K562 (cell line): Measurements from ENCODE around the gene KIRREL1. TPM values are rescaled to one million over a fixed set of nuclear protein-coding genes. Genes with fewer than 3 reads are reported as not detected.
A peak's percentile ranks its signal among the peaks of the same experiment; 100 is the strongest.

Source experiments
- ATAC-seq: fragments of 200-7000 bp; cut with Tn5 transposase; 3 replicates; pipeline ENCODE4 v1.9.1; 2020; ENCODE audit warnings: moderate library complexity
- Bru-seq: library from RNA; stranded (reverse); fragments of 400-500 nt; gene quantifications from one replicate; lab custom pipeline; 2021; lab: Mats Ljungman, UMichigan
- BruChase-seq, 2 experiments: library from RNA; stranded (reverse); fragments of 400-500 nt; gene quantifications; one replicate each; lab custom pipeline; 2021; lab: Mats Ljungman, UMichigan
- BruUV-seq: library from RNA; stranded (reverse); fragments of 400-500 nt; replicated peaks from 2 replicates; lab custom pipeline; 2021; lab: Mats Ljungman, UMichigan
- CTCF ChIA-PET: fragments of 300-600 bp; formaldehyde crosslinking; extraction: SDS; loops from one replicate; lab custom pipeline; 2021; ENCODE audit warnings: low intra/inter-chr PET ratio; lab: Yijun Ruan, JAX
- POLR2A ChIA-PET: fragments of 300-600, 350-650 bp; sonication (Branson Sonifier 250); formaldehyde crosslinking; extraction: SDS; loops from one replicate; lab custom pipeline; 2021; ENCODE audit warnings: antibody characterized with exemption, inconsistent platforms; lab: Yijun Ruan, JAX
- DNase-seq, 4 experiments: peaks; one replicate each; pipeline versions ENCODE4 v3.0.0 to v3.0.0-alpha.2; 2011 to 2018; ENCODE audit warnings: low spot score in 3 of 4, mixed read lengths in 3 of 4; ENCODE audit errors: extremely low read depth in 1 of 4
- FAIRE-seq: peaks from 2 replicates; lab custom pipeline; 2011; peaks lifted over from hg19 to GRCh38; lab: Jason Lieb, UNC
- H2AFZ ChIP-seq: 2 replicates; pipeline ENCODE4 v1.6.0; 2011; ENCODE audit warnings: low read depth, low read length, control low read depth, inconsistent platforms
- H3K27ac ChIP-seq: fragments of 200-600 bp; 3 replicates; pipeline ENCODE4 v1.8.0; 2011; ENCODE audit warnings: low read depth, mild to moderate bottlenecking, control low read depth, inconsistent platforms, low read length, moderate library complexity, mixed read lengths; ENCODE audit errors: extremely low read depth
- H3K27me3 ChIP-seq, 2 experiments: fragments of 300-600 bp in 1 of 2; 2 replicates in 1 of 2; 3 replicates in 1 of 2; pipeline versions ENCODE4 v1.6.0 to v1.8.0; 2011; ENCODE audit warnings: inconsistent platforms in 2 of 2, low read length in 2 of 2, mild to moderate bottlenecking in 1 of 2, mixed read lengths in 1 of 2, moderate library complexity in 1 of 2; ENCODE audit not compliant: control insufficient read depth in 2 of 2, insufficient read depth in 2 of 2
- H3K36me3 ChIP-seq: fragments of 300-600 bp; 3 replicates; pipeline ENCODE4 v1.8.0; 2011; ENCODE audit warnings: mild to moderate bottlenecking, low read length, inconsistent platforms; ENCODE audit not compliant: control insufficient read depth, insufficient read depth
- H3K4me1 ChIP-seq, 2 experiments: fragments of 200-600 bp in 1 of 2; replicated peaks in 1 of 2; 2 replicates in 1 of 2; 3 replicates in 1 of 2; pipeline versions ENCODE4 v1.5.1 to v1.8.0; 2011; ENCODE audit warnings: inconsistent platforms in 2 of 2, low read length in 2 of 2, mild to moderate bottlenecking in 1 of 2, mixed read lengths in 1 of 2, moderate library complexity in 1 of 2; ENCODE audit not compliant: control insufficient read depth in 2 of 2, insufficient read depth in 2 of 2
- H3K4me2 ChIP-seq: 2 replicates; pipeline ENCODE4 v1.6.1; 2011; ENCODE audit warnings: low read length, control low read depth, inconsistent platforms, mixed read lengths; ENCODE audit not compliant: insufficient read depth
- H3K4me3 ChIP-seq: fragments of 200-600 bp; sonication (generic), shearing (Covaris generic); 2 replicates; pipeline ENCODE4 v1.5.1; 2016; ENCODE audit warnings: control low read depth, inconsistent platforms
- H3K79me2 ChIP-seq: fragments of 200-600 bp; 3 replicates; pipeline ENCODE4 v1.8.0; 2011; ENCODE audit warnings: low read length, inconsistent platforms; ENCODE audit not compliant: control insufficient read depth, insufficient read depth
- H3K9ac ChIP-seq, 2 experiments: 2 replicates each; pipeline versions ENCODE4 v1.6.0 to v1.6.1; 2011; ENCODE audit warnings: low read depth in 2 of 2, low read length in 2 of 2, control low read depth in 1 of 2, inconsistent platforms in 1 of 2, mild to moderate bottlenecking in 1 of 2, mixed read lengths in 1 of 2; ENCODE audit not compliant: insufficient read depth in 1 of 2
- H3K9me1 ChIP-seq: one replicate; pipeline ENCODE4 v1.6.0; 2011; ENCODE audit warnings: inconsistent platforms, mild to moderate bottlenecking, low read length, moderate library complexity; ENCODE audit not compliant: control insufficient read depth, insufficient read depth
- H3K9me3 ChIP-seq: replicated peaks from 2 replicates; pipeline ENCODE4 v1.5.1; 2011; ENCODE audit warnings: low read depth, low read length, inconsistent platforms; ENCODE audit not compliant: control insufficient read depth, insufficient read depth
- H4K20me1 ChIP-seq: replicated peaks from 2 replicates; pipeline ENCODE4 v1.6.1; 2011; ENCODE audit warnings: low read length, inconsistent platforms, mixed read lengths; ENCODE audit not compliant: control insufficient read depth, insufficient read depth
- ETS1 ChIP-seq: conservative IDR thresholded peaks from 2 replicates; pipeline ENCODE4 v1.6.1; 2011; ENCODE audit warnings: low read depth, mild to moderate bottlenecking, low read length; ENCODE audit not compliant: control insufficient read depth
- LCOR ChIP-seq: sonication (generic); formaldehyde crosslinking; IDR thresholded peaks from 2 replicates; pipeline ENCODE4 v1.8.0; 2022; ENCODE audit warnings: mild to moderate bottlenecking, missing genetic modification reagents
- MTA3 ChIP-seq: fragments of 450-650 bp; formaldehyde crosslinking; IDR thresholded peaks from 2 replicates; pipeline ENCODE4 v1.6.1; 2017; ENCODE audit warnings: mild to moderate bottlenecking, borderline replicate concordance
- NFXL1 ChIP-seq: fragments of 450-650 bp; formaldehyde crosslinking; IDR thresholded peaks from 2 replicates; pipeline ENCODE4 v1.4.0; 2021; ENCODE audit warnings: mild to moderate bottlenecking
- TAF7 ChIP-seq: fragments of 450-650 bp; IDR thresholded peaks from 2 replicates; pipeline ENCODE4 v1.6.1; 2016; ENCODE audit warnings: missing genetic modification characterization, missing compliant biosample characterization
- TCF7 ChIP-seq: sonication (generic); IDR thresholded peaks from 2 replicates; pipeline ENCODE4 v1.6.1; 2016; ENCODE audit warnings: antibody characterized with exemption, borderline replicate concordance
- TEAD4 ChIP-seq, 2 experiments: sonication (generic) in 1 of 2; formaldehyde crosslinking in 1 of 2; IDR thresholded peaks; 2 replicates each; pipeline versions ENCODE4 v1.6.1 to v1.8.0; 2012 to 2022; ENCODE audit warnings: borderline replicate concordance in 1 of 2, inconsistent platforms in 1 of 2, low read length in 1 of 2, mild to moderate bottlenecking in 1 of 2, missing genetic modification reagents in 1 of 2
- TFAM ChIP-seq: fragments of 250-450 bp; sonication (Bioruptor Pico); conservative IDR thresholded peaks from 2 replicates; pipeline ENCODE4 v1.5.0; 2021; ENCODE audit warnings: mild to moderate bottlenecking, moderate library complexity
- ZNF165 ChIP-seq: fragments of 250-450 bp; sonication (Bioruptor Pico); IDR thresholded peaks from 2 replicates; pipeline ENCODE4 v1.4.0; 2020; ENCODE audit warnings: borderline replicate concordance
- ZNF184 ChIP-seq: sonication (generic); formaldehyde crosslinking; IDR thresholded peaks from 2 replicates; pipeline ENCODE4 v1.5.0; 2020; ENCODE audit warnings: missing genetic modification reagents
- WGBS: fragments of 100-300 bp; shearing (Covaris generic); methylation state at CpG from one replicate; pipeline ENCODE4 v1.1.6; 2016; ENCODE audit warnings: low coverage, mixed read lengths; ENCODE audit not compliant: insufficient coverage; ENCODE audit errors: missing lambda C conversion rate; 5-methylcytosine and 5-hydroxymethylcytosine counted together
- in situ Hi-C: fragments of 300-500 bp; cut with MboI; formaldehyde crosslinking; loops from 4 replicates; pipeline ENCODE4 v1.15.0; 2018; ENCODE audit warnings: inconsistent platforms, mixed read lengths
- intact Hi-C: fragments of 100-400 bp; cut with micrococcal nuclease; formaldehyde crosslinking; loops from 2 replicates; pipeline ENCODE4 v1.14.2; 2022
- long read RNA-seq, 3 experiments: library from polyadenylated mRNA in 2 of 3; library from RNA in 1 of 3; unstranded in 2 of 3; stranded (forward) in 1 of 3; transcript quantifications; one replicate each; pipeline ENCODE4 v2.0.0, GENCODE V29; 2019 to 2022
- polyA minus RNA-seq, 3 experiments: library from RNA; depleted of rRNA, polyadenylated mRNA; stranded (reverse); fragments of >200 nt; gene quantifications; 2 replicates each; pipeline ENCODE4 v1.2.3, GENCODE V29; 2011
- polyA plus RNA-seq, 8 experiments: library from polyadenylated mRNA; depleted of rRNA in 4 of 8; stranded (reverse) in 5 of 8; unstranded in 3 of 8; fragments of >200 nt; fragmentation: Nextera tagmentation in 2 of 8; fragmentation: Illumina TruSeq in 1 of 8; extraction: Ambion mirVana in 2 of 8; extraction: Trizol in 1 of 8; gene quantifications; 2 replicates each; pipeline versions ENCODE4 v1.2.1 to v1.2.3, GENCODE V29; 2011 to 2014; ENCODE audit warnings: inconsistent platforms in 1 of 8, missing spikeins in 1 of 8
- total RNA-seq, 7 experiments: library from RNA; depleted of rRNA in 6 of 7; stranded (reverse); fragments of >200 nt in 6 of 7; fragmentation: Illumina TruSeq in 2 of 7; extraction: Trizol in 2 of 7; gene quantifications; 2 replicates each; pipeline versions ENCODE4 v1.2.1 to v1.2.3, GENCODE V29; 2011 to 2021; ENCODE audit warnings: low replicate concordance in 1 of 7

KIRREL1 gene
- 0.07 and 0.56 TPM in 2 replicates for total RNA-seq (2011; cell fraction: chromatin; rRNA removed; ENCODE audit: low replicate concordance)
- total RNA-seq (2011; cell fraction: nucleolus; rRNA removed), result 0.13 and 0.17 TPM in 2 replicates
- total RNA-seq (2011; cell fraction: nucleoplasm; rRNA removed), result 0.15 and 0.29 TPM in 2 replicates
- 0.05 TPM in 1 of 2 replicates, not detected in the other for total RNA-seq (2014; rRNA removed)
- under 0.01 TPM in 1 of 2 replicates, not detected in the other for total RNA-seq (2014; rRNA removed; fragmentation: Illumina TruSeq; extraction: Trizol)
- total RNA-seq (2015; rRNA removed; fragmentation: Illumina TruSeq; extraction: Trizol), result 0.07 TPM in 1 of 2 replicates, not detected in the other
- total RNA-seq (2021), result 0.18 and 0.22 TPM in 2 replicates
- polyA plus RNA-seq (2011; rRNA removed), result 0.01 TPM in 1 of 2 replicates, not detected in the other
- 0.06 TPM in 1 of 2 replicates, not detected in the other for polyA plus RNA-seq (2011; cell fraction: cytosol; rRNA removed)
- 0.20 TPM in 1 of 2 replicates, not detected in the other for polyA plus RNA-seq (2011; cell fraction: nucleus; rRNA removed)
- 0.04 and 0.09 TPM in 2 replicates for polyA plus RNA-seq (2012)
- polyA plus RNA-seq (2014; fragmentation: Illumina TruSeq; extraction: Trizol), result 0.01 TPM in 2 replicates
- polyA plus RNA-seq (2014; fragmentation: Nextera tagmentation; extraction: Ambion mirVana), result not detected
- polyA plus RNA-seq (2014; rRNA removed), result not detected in 2 replicates
- 0.07 TPM in 1 of 2 replicates, not detected in the other for polyA minus RNA-seq (2011; rRNA and poly(A)+ RNA removed)
- 0.48 and 0.82 TPM in 2 replicates for polyA minus RNA-seq (2011; cell fraction: cytosol; rRNA and poly(A)+ RNA removed)
- polyA minus RNA-seq (2011; cell fraction: nucleus; rRNA and poly(A)+ RNA removed), result 0.22 and 0.27 TPM in 2 replicates
- percentile 16 among the genes with signal in this experiment for Bru-seq, nascent RNA
- BruChase-seq, experiment 1, labeled RNA remaining after a 2-hour chase, result percentile 14 among the genes with signal in this experiment
- percentile 14 among the genes with signal in this experiment for BruChase-seq, experiment 2, labeled RNA remaining after a 6-hour chase
- long read RNA-seq, experiment 1, result 0 reads
- long read RNA-seq, experiment 2, result 0 reads
- long read RNA-seq, experiment 3, result 0 reads

GRCh38 chr1:157993147-157993917 lies at the start of gene KIRREL1:
Gene KIRREL1, plus strand, starts transcription at chr1:157993645. Its CDS starts 32 bp downstream, at chr1:157993677.
- peaks cover 7% of the 10 kb centered on the region; the same call in 1 of the 2 replicates for H4K20me1 ChIP-seq
- H3K36me3 ChIP-seq, result no peaks in the 10 kb centered on the region
- ChIA-PET POLR2A (interaction anchor here (0.6 kb wide), 2 partner anchors 7 to 449 kb away, joined by 4 to 5 read pairs; no protein-coding TSS in a partner anchor), CTCF (interaction anchor here (1.6 kb wide), 1 partner anchor 94 kb away, joined by 4 read pairs; no protein-coding TSS in a partner anchor)
- no peak for FAIRE-seq
- in situ Hi-C loops, result no loop called here
- no peak within 1 kb of the TSS for H3K4me3 ChIP-seq
- no peaks in the 10 kb centered on the region; a peak in 1 of 5 replicates for H3K4me1 ChIP-seq
- H3K9ac ChIP-seq, result no peak within 1 kb of the TSS; a peak in 1 of 4 replicates
- 5% methylated on average over 9 of the region's 62 CpGs for WGBS
- intact Hi-C loops, result no loop called here
- TF ChIP-seq NFXL1 (CRISPR knock-in tag) (no peak), TAF7 (tag) (no peak), ZNF165 (CRISPR knock-in tag) (no peak), ZNF184 (CRISPR knock-in tag) (no peak), TCF7 (no peak), MTA3 (no peak), TEAD4 (IDR thresholded peaks at IDR 0.05; ENCODE audit: low read length) (no peak), TEAD4 (CRISPR knock-in tag; IDR thresholded peaks at IDR 0.05; ENCODE audit: borderline replicate concordance) (no peak), TFAM (CRISPR knock-in tag) (no peak), ETS1 (no peak), LCOR (CRISPR knock-in tag) (no peak)
- no peak within 1 kb of the TSS for H2AFZ ChIP-seq
- BruUV-seq, result no TSS peak
- H3K4me2 ChIP-seq, result no peak within 1 kb of the TSS
- no peak for ATAC-seq
- H3K27me3 ChIP-seq, result peaks cover 8 to 24% of the 10 kb centered on the region in 2 experiments; a peak in 3 of 5 replicates
- no peaks in the 10 kb centered on the region for H3K9me1 ChIP-seq
- no peak within 1 kb of the TSS for H3K27ac ChIP-seq
- no peaks in the 10 kb centered on the region for H3K79me2 ChIP-seq
- peak in 1 of 4 experiments; percentile 22 for DNase-seq
- H3K9me3 ChIP-seq, result no peaks in the 10 kb centered on the region
